ENCODE data around the gene RACGAP1.

The RACGAP1 gene

DNA sequence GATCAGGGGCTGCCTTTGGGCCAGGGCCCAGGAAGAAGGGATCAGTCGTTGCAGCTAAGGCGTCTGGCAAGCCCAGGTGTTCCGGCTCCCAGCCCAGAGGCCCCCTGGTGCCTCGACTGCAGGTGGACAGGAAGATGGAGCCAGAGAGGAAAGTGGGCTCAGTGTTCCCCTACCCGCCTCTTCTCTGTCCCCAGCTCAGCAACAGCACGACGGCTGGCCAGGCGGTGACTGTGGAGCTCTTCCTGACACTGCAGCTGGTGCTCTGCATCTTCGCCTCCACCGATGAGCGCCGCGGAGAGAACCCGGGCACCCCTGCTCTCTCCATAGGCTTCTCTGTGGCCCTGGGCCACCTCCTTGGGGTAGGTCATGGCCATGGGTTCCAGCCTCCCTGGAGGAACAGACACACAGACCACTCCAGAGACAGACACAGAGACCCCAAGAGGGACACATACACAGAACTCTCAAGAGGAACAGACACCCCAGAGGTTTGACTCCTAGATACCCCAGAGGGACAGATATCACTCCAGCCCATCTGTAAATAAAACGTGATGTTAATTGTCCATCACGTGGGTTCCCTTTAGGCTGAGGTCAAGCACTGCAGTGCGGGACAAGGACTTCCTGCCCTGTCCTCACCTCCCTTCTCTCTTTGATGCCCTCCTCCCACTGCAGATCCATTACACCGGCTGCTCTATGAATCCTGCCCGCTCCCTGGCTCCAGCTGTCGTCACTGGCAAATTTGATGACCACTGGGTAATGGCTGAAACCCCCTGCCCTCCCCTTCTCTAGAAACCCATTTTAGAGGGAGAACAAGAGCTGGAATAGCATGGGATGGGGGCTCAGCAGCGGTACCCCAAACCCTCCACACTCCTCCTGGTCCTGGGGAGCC is 71.1 kb downstream of the RACGAP1 start:
- no peak for DNase-seq

GRCh38 chr12:49953151-49953550 is 72.1 kb downstream of the RACGAP1 start:
- DNase-seq, result no peak

GRCh38 chr12:49952391-49953055 is 72.8 kb downstream of the RACGAP1 start:
- no peak for DNase-seq

GRCh38 chr12:49951411-49952240 is 73.7 kb downstream of the RACGAP1 start:
- DNase-seq, result no peak

GRCh38 chr12:49950273-49951251 is 74.7 kb downstream of the RACGAP1 start, which contains the start of gene AQP2:
Gene AQP2 (plus strand): TSS chr12:49950737. CDS start chr12:49950831, 94 bp downstream.
- DNase-seq, result no peak

DNA sequence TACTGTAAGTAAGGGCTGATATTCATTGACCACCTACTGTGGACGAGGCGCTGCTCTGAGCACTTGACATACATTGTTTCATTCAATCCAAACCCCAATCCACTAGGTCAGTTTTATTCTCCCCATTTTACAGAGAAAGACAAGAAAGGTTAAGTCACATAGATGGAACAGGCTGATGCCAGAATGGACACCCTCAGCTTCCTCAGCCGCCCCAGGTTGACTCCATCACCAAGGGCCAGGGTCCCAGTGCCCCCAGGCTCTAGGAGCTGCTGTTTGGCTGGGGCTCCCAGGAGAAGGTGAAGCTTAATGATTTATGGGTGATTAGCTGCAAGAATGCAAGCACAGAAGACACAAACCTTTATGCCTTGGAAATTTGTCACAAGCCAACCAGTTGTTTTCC is 75.4 kb downstream of the RACGAP1 start:
- no peak for DNase-seq

GRCh38 chr12:49948866-49949845 is 76.1 kb downstream of the RACGAP1 start:
- DNase-seq, result no peak

DNA sequence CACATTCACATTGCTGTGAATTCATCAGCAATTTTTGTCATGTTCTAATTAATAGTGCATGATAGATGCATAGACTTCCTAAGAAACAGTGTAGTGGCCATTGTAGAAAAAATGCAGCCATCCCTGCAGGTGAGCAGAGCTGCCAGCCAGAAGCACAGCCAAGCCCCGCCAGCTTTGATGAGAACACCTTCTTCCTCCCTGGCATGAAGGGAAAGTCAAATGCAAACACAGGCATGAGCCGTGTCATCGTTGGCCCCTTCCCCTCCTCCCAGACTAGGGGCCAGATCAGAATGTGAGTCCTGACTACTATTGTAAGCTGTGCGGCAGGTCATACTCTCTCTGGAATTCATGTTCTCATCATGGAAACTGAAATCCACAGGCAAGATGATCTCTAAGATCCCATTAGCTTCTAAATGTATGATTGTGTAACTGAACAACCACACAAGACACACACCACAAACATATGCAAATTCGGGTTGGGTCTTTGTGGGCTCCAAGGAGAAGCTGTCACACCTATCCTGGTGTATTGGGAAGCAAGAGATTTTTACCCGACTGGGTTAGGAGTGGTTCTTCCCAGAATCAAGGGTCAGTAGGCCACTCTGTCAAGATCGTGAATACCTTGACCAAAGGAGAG is 77.6 kb downstream of the RACGAP1 start:
- no peak for DNase-seq

- DNase-seq, result no peak
Observed at GRCh38 chr12:49946497-49946896, 78.8 kb downstream of the RACGAP1 start.

DNA sequence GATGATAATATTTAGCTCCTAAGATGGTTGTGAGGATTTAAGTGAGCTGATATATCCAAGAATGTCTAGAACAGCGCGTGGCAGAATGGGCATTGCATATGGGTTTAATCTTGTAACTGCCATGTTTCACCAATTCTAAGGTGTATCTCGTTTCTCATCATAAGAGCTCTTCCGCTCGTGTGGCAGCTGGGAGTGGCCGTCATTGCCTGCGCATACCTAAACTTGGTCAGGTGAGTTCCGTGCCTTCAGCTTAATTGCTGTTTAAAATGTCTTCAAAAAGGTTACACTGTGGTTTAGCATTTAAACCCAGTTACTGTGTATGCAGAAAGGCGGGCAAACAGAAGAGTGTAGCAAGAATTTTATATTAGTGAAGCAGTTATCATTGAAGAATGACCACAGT is 79.2 kb downstream of the RACGAP1 start:
- DNase-seq, result no peak

DNA sequence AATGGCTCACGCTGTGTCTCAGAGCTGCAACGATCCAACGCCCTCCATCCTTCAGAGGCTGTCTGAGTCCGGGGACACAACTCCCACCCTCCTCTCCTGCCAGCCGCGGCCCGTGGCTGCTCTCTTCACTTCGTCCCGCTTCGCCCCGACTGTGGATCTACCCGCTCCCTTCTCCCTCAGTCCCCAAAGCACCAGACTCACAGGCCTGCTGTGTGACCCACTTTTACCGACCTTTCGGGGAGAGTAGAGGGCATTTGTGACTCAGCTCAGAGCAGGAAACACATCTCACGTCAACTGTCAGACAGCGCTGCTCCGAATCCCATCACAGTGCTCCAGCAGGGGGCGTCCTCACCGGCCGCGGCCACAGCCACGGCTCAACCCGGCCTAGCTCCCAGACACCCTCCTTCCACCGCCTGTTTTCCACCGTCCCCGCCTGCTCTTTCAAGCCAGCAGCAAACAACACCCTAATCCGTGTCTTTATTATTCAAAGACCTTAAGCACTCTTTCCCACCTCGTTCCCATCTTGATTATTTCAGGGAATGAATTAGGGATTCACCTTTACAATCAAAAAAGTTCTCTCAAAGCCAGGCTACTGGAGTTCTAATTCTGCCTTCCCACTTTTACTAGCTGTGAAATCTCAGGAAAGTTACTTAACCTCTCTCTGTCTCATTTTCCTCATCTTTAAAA is 79.8 kb downstream of the RACGAP1 start:
- peak; percentile 73 for DNase-seq

GRCh38 chr12:49944718-49945117 is 80.6 kb downstream of the RACGAP1 start:
- no peak for DNase-seq

DNA sequence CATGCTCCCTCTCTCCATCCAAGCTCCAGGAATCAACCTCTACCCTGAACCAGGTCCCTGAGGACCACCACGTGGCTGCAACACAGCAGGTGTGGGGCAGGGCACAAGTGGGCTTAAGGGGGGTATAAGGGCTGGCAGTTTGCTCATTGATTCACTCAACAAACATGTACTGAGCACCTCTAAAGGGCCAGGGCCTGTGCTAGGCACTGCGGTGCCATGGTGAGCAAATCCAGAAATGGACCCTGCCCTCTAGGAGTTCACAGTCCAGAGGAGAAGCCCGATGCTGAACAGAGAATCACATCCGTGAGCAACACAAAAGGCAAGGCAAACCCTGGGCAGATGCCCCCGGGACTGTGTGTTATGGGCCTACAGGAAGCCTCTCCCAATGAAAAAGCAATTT is 81.2 kb downstream of the RACGAP1 start:
- no peak for DNase-seq

GRCh38 chr12:49943625-49943960 is 81.7 kb downstream of the RACGAP1 start:
- DNase-seq, result no peak

DNA sequence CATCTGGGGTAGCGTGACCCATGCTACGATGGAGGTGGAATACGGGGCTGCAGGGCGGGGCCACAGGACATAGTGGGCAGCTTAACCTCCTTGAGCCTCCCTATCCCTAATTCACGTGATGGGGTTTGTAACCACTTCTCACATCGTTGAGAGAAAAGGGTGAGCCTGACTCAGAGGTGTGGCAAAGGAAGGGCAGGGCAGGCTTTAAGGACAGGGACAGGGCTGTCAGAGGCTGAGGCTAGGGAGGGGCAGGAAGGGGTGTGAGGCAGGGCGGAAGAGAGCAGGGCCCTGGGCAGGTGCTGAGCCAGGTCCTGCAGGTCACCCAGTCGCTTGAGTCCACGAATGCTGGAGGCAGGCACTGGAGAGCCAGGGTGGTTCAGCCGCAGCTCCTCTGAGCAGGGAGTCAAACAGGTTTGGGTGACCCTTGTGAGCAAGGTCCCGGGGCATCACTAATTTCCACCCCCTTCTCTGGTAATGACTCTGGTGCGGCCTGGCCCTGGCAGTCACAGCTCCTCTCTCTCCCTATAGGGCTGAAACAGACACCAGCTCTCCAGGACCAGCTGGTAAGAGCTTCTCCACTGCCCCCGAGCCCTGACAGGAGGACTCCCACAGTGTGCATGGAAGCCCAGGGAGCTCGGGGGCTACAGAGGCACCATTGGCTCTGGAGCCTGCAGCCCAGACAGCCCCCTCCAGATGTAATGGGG is 82.2 kb downstream of the RACGAP1 start:
- no peak for DNase-seq

DNA sequence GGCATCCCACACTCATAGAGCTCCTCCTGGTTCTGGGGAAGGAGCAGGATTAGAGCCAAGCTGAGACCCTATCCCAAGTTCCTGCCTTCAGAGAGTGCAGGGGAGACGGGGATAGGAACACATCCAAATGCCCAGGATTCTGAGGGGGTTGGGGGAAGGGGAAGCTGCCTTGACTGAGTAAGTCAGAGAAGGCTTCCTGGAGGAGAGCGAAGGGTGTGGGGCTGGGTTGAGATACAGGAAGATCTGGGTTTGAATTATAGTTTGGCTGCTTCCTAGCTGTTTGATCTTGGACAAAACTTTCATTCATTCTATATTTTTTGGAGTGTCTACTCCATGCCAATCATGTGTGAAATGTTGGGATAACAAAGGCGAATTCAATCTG is 82.8 kb downstream of the RACGAP1 start:
- DNase-seq, result no peak

DNA sequence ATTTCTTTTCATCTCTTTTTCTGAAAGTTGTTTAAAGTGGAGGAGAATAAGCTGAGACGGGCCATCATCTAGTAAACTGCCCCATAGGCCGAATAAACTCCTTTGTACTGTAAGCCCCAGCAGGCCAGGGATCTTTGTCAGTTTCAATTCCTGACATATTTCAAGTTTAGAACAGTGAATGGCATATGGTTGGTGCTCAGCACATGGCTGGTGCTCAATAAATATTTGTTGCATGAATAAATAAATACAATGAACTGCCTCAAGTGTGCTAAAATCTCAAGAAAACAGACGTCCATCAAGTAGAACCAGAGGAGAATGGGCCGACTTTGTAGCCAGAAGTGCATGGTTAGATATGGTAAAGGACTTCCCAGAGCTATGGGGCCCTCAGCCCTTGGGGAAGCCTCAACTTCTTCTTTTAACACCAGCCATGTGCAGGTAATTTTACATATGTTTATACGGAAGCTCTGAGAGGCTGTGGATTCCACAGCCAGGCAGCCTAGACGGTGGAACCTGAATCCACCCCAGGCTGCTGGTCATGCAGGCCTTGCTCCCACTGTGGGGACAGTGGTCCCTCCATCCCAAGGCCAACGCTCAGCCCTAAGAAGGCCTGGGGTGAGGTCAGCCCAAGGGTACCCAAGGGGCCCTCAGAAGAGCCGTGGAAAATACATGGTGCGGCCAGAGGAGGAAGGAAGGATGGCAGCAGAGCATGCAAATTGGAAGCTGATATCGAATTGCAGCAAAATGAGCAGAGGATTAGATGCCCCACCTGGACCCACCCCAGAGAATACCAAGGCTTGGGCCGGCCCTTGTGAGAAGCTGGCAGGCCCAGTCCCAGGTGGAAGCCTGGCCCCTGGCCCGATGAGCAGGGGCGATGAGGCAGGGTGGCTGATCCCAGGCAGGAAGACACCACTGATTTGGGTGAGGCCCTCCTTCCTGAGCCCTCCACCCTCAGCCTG is 83.5 kb downstream of the RACGAP1 start:
- no peak for DNase-seq

DNA sequence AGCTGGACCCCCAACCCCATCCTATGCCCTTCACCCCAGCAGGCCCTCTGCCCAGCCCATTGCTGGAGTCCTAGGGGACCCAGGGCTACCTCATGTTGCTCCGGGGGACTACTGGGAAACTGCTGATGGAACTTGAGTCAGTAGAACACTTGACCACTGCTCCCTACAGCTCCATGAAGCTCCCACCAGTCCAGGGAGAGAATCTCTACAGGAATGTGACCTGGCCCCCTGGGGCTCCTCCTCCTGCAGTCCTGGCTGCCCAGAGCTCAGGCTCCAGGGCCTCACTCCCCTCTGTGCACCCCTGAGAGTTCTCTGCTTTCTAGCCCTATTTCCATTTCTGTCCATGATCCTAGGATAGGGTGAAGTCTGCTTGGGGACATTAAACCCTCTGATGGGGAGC is 85.6 kb downstream of the RACGAP1 start:
- DNase-seq, result no peak
